GM21786 (cell line): Measurements from ENCODE around the gene AMOTL1.
"Not testable (repeated sequence)": the region's sequence is repeated elsewhere in the genome, so short reads cannot be mapped to it uniquely, and the experiment has no call there.

Experiments
- ATAC-seq: cut with Tn5 transposase; IDR thresholded peaks from one replicate; pipeline ENCODE4 v1.9.1; 2021; ENCODE audit not compliant: unreplicated experiment

The AMOTL1 gene

DNA sequence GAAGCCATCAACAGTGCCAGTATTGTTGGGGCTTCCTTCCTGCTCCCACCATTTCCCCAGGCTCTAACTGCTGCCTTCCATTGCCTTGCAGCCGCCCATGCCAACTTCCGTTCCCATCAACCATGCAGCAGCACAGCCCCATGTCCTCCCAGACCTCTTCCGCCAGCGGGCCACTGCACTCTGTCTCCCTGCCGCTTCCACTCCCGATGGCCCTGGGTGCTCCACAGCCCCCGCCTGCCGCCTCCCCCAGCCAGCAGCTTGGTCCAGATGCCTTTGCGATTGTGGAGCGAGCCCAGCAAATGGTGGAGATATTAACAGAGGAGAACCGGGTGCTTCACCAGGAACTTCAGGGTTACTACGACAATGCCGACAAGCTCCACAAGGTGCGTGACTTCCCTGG, 53.3 kb downstream of the AMOTL1 start:
- no peak for ATAC-seq

GRCh38 chr11:94822080-94822479, 53.9 kb downstream of the AMOTL1 start:
- ATAC-seq: no peak

GRCh38 chr11:94823102-94823732, 55.1 kb downstream of the AMOTL1 start:
- ATAC-seq: no peak

- ATAC-seq: no peak
Measured at GRCh38 chr11:94825031-94825430, 56.9 kb downstream of the AMOTL1 start.

- ATAC-seq: no peak
Measured at GRCh38 chr11:94825481-94825880, 57.3 kb downstream of the AMOTL1 start.

DNA sequence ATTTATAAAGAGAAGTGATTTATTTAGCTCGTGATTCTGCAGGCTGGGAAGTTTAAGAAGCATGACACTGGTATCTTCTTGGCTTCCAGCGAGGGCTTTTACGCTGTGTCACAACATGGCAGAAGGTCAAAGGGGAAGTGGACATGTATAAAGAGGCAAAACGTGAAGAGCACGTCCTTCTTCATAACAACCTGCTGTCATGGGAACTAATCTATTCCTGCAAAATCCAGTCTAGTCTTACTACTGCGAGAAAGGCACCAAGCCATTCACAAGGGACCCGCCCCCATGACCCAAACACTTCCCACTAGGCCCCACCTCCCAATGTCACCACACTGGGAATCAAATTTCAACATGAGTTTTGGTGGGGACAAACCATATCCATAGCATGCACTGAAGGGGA, 58.3 kb downstream of the AMOTL1 start:
- ATAC-seq: no peak

GRCh38 chr11:94828088-94828487, 59.9 kb downstream of the AMOTL1 start:
- ATAC-seq: no peak

DNA sequence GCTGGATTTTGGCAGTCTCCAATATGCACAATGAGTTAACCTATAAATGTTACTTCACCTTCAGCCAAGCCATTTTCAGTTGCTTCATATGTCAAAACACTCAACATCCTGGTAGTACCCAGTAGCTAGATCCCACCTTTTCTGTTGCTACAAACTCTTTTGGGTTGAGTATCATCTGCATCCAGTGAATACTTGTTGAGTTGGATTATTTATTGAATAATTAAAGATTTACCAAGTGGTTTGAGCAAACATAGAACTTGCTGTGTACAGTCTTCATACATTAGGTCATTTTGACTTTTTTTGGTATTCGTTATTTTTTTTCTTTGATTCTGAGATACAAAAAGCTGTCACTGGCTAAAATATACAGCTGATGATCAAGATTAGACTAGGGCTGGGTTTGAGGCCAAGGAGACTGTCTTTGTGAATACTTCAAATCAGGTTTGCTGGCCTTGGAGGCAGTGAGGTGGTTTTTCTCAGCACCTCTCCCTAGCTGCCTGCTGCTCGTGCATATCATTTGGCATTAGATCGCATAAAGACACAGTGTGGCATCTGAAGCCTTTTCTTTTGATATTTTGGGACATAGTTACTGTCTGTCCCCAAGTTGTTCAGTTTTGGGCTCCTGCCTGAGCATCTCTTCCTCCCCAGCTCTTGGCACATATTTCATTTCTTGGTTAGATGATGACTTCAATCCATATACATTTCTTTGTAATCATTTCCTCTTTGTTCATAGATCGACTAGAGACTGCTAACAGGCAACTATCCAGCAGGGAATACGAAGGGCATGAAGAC, 62.8 kb downstream of the AMOTL1 start:
- ATAC-seq: no peak

DNA sequence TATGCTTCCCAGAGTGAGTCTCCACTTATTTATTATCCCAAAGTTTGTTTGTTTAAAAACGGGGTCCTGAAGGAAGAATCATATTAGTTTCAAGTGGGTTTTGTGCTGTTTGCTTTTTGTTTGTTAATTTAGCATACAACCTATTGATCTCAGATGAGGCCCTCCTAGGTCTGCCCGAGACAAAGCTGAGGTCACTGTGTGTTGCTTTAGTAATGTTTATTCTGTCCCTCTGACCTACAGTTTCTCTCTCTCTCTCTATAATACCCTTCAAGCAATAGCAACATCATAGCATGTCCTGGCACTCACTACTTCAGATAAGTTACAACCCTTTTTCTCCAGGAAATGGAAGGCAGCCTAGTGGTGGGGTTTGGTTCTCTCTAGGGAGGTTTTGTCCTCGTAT, 63.4 kb downstream of the AMOTL1 start:
- no peak for ATAC-seq

DNA sequence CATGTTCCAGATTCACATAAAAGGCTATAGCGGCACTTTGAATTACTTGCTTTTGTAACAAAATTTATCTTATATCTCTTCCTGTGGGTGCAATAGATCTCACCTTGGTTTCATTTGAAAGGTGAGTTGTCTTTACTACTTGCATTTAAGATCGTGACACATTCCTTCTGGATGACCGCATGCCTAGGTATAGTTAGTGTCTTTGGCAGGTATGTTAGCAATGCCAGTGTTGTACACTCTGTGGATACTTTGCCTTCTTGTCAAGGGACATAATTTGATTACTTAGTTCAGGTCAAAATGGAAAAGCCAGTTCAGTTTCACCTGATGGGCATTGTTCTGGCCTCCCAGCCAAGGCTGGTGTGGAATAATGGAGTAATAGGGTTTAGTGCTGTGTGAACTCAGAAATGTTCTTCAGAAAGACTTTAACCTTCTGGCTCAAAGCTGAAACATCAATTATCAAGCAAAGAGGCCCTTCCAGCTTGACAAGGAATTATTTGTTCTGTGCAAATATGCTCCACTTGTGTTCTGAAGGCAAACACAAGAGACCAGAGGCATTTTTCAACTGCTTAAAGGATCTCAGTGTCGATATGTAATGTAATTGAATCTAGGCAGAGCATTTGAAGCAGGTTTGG, 64.6 kb downstream of the AMOTL1 start:
- ATAC-seq: no peak

GRCh38 chr11:94834911-94835593, 66.9 kb downstream of the AMOTL1 start:
- no peak for ATAC-seq

DNA sequence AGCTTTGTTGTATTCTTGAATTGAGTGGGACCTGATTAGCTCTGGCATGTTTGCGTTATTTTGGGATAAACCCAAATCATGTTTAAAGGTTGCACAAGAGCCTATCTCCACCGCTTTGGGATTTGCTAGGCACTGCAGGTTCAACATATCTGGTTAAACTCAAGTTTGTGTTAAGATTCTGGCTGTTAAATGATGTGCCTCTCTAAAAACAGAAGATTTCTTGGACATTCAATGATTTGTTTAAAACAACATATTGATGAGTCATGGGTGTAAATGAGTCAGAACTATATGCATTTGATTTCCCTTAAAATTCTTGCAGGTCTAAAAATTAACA, 67.4 kb downstream of the AMOTL1 start:
- no peak for ATAC-seq

DNA sequence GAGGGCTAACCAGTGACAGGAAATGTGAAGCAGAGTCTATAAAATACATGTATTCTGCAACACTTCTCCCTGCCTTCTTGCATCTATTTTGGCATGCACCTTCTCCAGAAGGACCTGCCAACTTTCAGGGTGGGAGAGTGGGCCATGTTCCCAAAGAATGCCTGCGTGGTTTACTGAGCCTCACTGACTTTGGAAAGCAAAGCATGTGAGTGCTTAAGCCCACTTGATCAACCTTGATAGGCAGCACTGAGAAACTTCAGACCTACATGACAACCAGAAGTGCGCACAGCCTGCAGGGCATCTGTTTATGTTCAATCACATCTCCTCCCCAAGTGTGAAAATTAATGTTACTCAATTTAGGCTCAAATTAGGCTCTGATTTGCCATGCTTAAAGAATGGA, 69.2 kb downstream of the AMOTL1 start:
- ATAC-seq: no peak

- ATAC-seq: no peak
Measured at GRCh38 chr11:94838027-94838731, 70.0 kb downstream of the AMOTL1 start.

- ATAC-seq: no peak
Measured at GRCh38 chr11:94840209-94840608, 72.1 kb downstream of the AMOTL1 start.

DNA sequence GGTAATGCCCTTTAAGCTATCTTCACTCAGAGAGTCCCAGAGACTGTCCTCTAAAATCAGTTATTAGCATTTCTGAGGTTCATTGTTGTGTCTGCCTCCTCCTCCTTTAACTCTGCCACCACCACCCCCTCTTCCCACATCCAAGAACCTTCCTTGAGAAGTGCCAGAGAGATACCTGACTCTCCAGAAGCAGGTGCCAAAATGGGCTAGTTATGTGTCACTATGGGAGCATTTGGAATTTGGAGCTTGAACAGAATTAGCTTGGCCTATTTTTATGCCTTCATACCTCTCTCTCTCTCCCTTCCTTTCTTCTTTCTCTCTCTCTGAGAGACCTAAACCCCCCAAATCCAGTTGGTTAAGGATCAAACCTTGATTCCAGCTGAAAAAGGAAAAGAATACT, 75.9 kb downstream of the AMOTL1 start:
- ATAC-seq: no peak

DNA sequence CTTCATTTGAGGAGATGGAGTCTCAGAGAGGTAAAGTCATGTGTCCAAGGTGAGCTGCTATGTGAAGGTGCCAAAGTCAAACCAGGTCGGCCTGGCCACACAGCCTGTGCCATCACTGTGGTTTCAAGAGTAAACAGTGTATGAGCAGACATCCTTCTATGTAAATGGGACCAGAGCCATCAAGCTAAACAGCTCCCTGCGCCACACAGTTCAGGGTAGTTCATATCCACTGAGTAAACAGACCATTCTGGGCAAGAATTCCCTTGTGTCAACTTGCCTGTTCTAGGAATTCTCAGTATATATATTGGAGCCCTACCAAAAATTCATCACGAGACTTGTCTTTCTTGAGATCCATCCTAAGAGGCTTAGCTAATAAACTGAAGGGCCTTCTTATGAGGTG, 77.5 kb downstream of the AMOTL1 start:
- no peak for ATAC-seq

DNA sequence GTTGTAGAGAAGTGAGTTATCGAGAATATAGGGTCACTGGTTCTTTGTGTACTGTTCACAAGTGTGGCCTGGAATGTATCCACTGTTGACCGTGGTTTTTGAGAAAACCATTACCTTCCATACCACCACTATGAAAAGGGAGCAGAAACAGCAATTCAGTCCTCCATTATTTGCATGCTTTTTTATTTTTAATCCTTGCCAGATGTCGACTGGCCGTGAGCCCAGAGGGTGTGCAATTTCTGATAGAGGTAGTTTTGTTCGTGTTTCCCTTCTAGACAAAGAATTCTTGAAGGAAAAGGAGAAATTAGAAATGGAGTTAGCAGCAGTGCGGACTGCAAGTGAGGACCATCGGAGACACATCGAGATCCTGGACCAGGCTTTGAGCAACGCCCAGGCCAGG, 81.7 kb downstream of the AMOTL1 start:
- no peak for ATAC-seq

DNA sequence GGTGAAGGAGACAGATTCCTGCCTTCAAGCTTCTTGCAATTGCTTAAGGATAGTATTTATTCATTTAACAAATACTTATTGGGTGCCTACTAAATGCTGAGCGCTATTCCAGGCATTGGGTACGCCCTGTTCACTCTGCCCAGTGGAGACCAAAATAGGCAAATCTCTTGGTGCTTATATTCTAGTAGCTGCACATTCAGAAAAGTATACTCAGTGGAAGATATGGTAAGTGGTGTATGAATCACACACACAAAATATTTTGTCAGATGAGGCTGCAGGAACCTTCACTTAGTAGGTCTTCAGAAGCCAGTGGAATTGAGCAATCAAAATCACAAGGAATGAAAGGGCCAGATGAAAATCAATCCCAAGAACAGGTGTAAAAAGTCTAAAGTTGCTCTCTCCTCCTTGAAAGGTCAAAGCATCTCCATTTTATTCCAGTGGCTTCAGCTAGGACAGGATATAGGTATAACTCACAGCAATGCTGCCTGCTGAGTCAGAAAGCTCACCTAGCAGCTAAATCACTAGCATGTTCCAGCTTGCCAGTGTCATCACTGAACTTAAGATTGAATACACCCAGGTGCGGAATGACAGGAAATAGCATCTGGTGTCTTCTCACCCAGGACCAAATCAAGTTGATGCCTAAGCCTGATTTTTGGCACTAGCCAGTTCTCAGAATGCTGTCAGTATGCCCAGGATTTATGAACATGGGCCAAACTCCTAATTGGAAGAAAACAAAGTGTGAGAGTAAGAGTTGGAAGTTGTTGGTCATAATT, 83.9 kb downstream of the AMOTL1 start:
- ATAC-seq: no peak

DNA sequence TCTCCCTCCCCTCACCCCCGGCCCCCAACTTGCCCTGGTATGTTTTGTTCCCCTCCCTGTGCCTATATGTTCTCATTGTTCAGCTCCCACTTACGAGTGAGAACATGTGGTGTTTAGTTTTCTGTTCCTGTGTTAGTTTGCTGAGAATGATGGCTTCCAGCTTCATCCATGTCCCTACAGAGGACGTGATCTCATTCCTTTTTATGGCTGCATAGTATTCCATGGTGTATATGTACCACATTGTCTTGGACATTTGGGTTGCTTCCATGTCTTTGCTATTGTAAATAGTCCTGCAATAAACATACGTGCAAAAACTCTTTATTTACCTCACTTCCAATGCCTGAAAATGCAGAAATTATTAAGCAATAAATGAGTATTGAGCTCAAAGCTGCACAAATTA, 85.1 kb downstream of the AMOTL1 start:
- not testable (repeated sequence) for ATAC-seq
